Sigmoid colon (tissue), 7 donors: ENCODE results near the gene COL21A1. TPM values are rescaled to one million over a fixed set of nuclear protein-coding genes. Genes with fewer than 3 reads are reported as not detected.

Experiments
- DNase-seq: peaks from one replicate; pipeline ENCODE4 v3.0.0-alpha.2; 2019
- H3K27ac ChIP-seq, 4 donors: fragments of 200-600 bp; sonication (generic); one replicate each; pipeline ENCODE4 v1.5.1; 2016 to 2019; ENCODE audit warnings: mild to moderate bottlenecking in 1 of 4
- H3K27me3 ChIP-seq, 3 donors: fragments of 200-600 bp; sonication (generic); one replicate each; pipeline ENCODE4 v1.5.1; 2019; ENCODE audit warnings: mild to moderate bottlenecking in 1 of 3
- H3K36me3 ChIP-seq, 4 donors: fragments of 200-600 bp; sonication (generic); one replicate each; pipeline ENCODE4 v1.5.1; 2016 to 2019
- H3K4me1 ChIP-seq, 4 donors: fragments of 200-600 bp; sonication (generic); one replicate each; pipeline ENCODE4 v1.5.1; 2017 to 2019
- H3K4me3 ChIP-seq, 4 donors: fragments of 200-600 bp; sonication (generic); one replicate each; pipeline ENCODE4 v1.5.1; 2017 to 2019; ENCODE audit warnings: mild to moderate bottlenecking in 2 of 4, moderate library complexity in 1 of 4
- H3K9me3 ChIP-seq, 4 donors: fragments of 200-600 bp in 3 of 4; sonication (generic) in 3 of 4; one replicate each; pipeline versions ENCODE4 v1.5.1 to v1.6.1; 2013 to 2019
- CTCF ChIP-seq, 4 experiments: fragments of 450-650 bp in 3 of 4; fragments of 200-600 bp in 1 of 4; IDR thresholded peaks; one replicate each; pipeline ENCODE4 v1.5.1; 2016 to 2019; ENCODE audit warnings: antibody characterized with exemption in 4 of 4, mild to moderate bottlenecking in 3 of 4, moderate library complexity in 2 of 4
- EP300 ChIP-seq, 4 donors: sonication (generic); formaldehyde crosslinking; IDR thresholded peaks; one replicate each; pipeline ENCODE4 v1.6.1; 2017; ENCODE audit warnings: antibody characterized with exemption in 4 of 4
- POLR2A ChIP-seq, 2 donors: fragments of 450-650 bp; IDR thresholded peaks; one replicate each; pipeline ENCODE4 v1.6.1; 2016; ENCODE audit warnings: antibody characterized with exemption in 2 of 2, mild to moderate bottlenecking in 2 of 2, moderate library complexity in 2 of 2
- POLR2AphosphoS5 ChIP-seq, 4 donors: sonication (generic); formaldehyde crosslinking; IDR thresholded peaks; one replicate each; pipeline ENCODE4 v1.6.1; 2017; ENCODE audit warnings: antibody characterized with exemption in 4 of 4
- WGBS, 2 donors: extraction: QIAGEN DNeasy Blood & Tissue Kit; methylation state at CpG; one replicate each; pipeline ENCODE4 v1.1.7; 2013; 5-methylcytosine and 5-hydroxymethylcytosine counted together
- intact Hi-C: fragments of 100-400 bp; cut with DNase I; formaldehyde crosslinking; loops from one replicate; pipeline ENCODE4 v1.15.1; 2023
- polyA plus RNA-seq, 3 donors: library from polyadenylated mRNA; stranded (reverse); fragments of 200-250 nt; gene quantifications; one replicate each; pipeline ENCODE4 v1.2.3, GENCODE V29; 2013
- total RNA-seq, 4 donors: library from RNA; depleted of rRNA; stranded (reverse); fragments of >200 nt; gene quantifications; one replicate each; pipeline ENCODE4 v1.1.0, GENCODE V29; 2016
- donor health status: healthy with polysubstance abuse.
- donor health status: Bipolar disorder and iron deficiency.
- donor health status: healthy.

Gene COL21A1
- total and polyA plus RNA-seq, 7 donors, result 1.9 to 110 (median 35.2) TPM; not detected in 2

- intact Hi-C loops, result no loop called here
- WGBS, 2 donors, result 87 to 91% methylated on average over 1 of the region's 1 CpG
- TF ChIP-seq POLR2AphosphoS5 (IDR thresholded peaks at IDR 0.05), result no peak
- TF ChIP-seq EP300 (IDR thresholded peaks at IDR 0.05), result no peak
- no peak for TF ChIP-seq POLR2A (IDR thresholded peaks at IDR 0.05)
- no peak for TF ChIP-seq CTCF (IDR thresholded peaks at IDR 0.05)
- H3K9me3 ChIP-seq, result no peaks in the 10 kb centered on the region
- H3K27ac ChIP-seq, result no peak overlapping the region
- no peak overlapping the region for H3K4me3 ChIP-seq
- no peaks in the 10 kb centered on the region for H3K36me3 ChIP-seq
- no peaks in the 10 kb centered on the region for H3K27me3 ChIP-seq
- peaks cover 0 to 5% (median 0%) of the 10 kb centered on the region in 4 donors for H3K4me1 ChIP-seq
- no peak for DNase-seq
Observed at GRCh38 chr6:56162081-56162480, 85.3 kb downstream of the COL21A1 start.

- intact Hi-C loops, result no loop called here
- WGBS, 2 donors, result 76% methylated on average over 2 of the region's 2 CpGs
- no peak for TF ChIP-seq CTCF (IDR thresholded peaks at IDR 0.05)
- TF ChIP-seq POLR2A (IDR thresholded peaks at IDR 0.05), result no peak
- TF ChIP-seq POLR2AphosphoS5 (IDR thresholded peaks at IDR 0.05), result no peak
- no peak for TF ChIP-seq EP300 (IDR thresholded peaks at IDR 0.05)
- H3K27ac ChIP-seq, result no peak overlapping the region
- no peak for DNase-seq
- no peak overlapping the region for H3K4me3 ChIP-seq
- H3K36me3 ChIP-seq, result peaks cover 0 to 10% (median 0%) of the 10 kb centered on the region in 4 donors
- no peaks in the 10 kb centered on the region for H3K9me3 ChIP-seq
- H3K4me1 ChIP-seq, result no peaks in the 10 kb centered on the region
- no peaks in the 10 kb centered on the region for H3K27me3 ChIP-seq
Observed at GRCh38 chr6:56160489-56160888, 86.9 kb downstream of the COL21A1 start.

- no peak for DNase-seq
- Histone ChIP-seq H3K27ac (no peak overlapping the region), H3K36me3 (peaks cover 0 to 21% (median 0%) of the 10 kb centered on the region in 4 donors), H3K4me3 (no peak overlapping the region), H3K27me3 (no peaks in the 10 kb centered on the region), H3K9me3 (peaks cover 0 to 7% (median 4%) of the 10 kb centered on the region in 4 donors), H3K4me1 (no peaks in the 10 kb centered on the region)
- TF ChIP-seq CTCF (IDR thresholded peaks at IDR 0.05), result no peak
- no peak for TF ChIP-seq POLR2AphosphoS5 (IDR thresholded peaks at IDR 0.05)
- TF ChIP-seq EP300 (IDR thresholded peaks at IDR 0.05), result no peak
- no peak for TF ChIP-seq POLR2A (IDR thresholded peaks at IDR 0.05)
- 91 to 92% methylated on average over 2 of the region's 2 CpGs for WGBS, 2 donors
- intact Hi-C loops, result no loop called here
Observed at GRCh38 chr6:56158571-56158970, 88.8 kb downstream of the COL21A1 start.

GRCh38 chr6:56156643-56157042 lies 90.7 kb downstream of the COL21A1 start:
- Histone ChIP-seq H3K4me3 (no peak overlapping the region), H3K27me3 (no peaks in the 10 kb centered on the region), H3K4me1 (no peaks in the 10 kb centered on the region), H3K27ac (no peak overlapping the region), H3K9me3 (peaks cover 0 to 7% (median 4%) of the 10 kb centered on the region in 4 donors), H3K36me3 (peaks cover 0 to 26% (median 0%) of the 10 kb centered on the region in 4 donors)
- intact Hi-C loops, result no loop called here
- TF ChIP-seq CTCF (IDR thresholded peaks at IDR 0.05) (no peak), POLR2AphosphoS5 (IDR thresholded peaks at IDR 0.05) (no peak), EP300 (IDR thresholded peaks at IDR 0.05) (no peak), POLR2A (IDR thresholded peaks at IDR 0.05) (no peak)
- WGBS, 2 donors, result 35 to 66% methylated on average over 2 of the region's 2 CpGs
- DNase-seq, result no peak

- 25 to 60% methylated on average over 4 of the region's 4 CpGs for whole genome bisulfite sequencing, 2 donors
- H3K27me3 ChIP-seq, result no peaks in the 10 kb centered on the region
Observed at GRCh38 chr6:56155634-56156141, 91.7 kb downstream of the COL21A1 start.

More at GRCh38 chr6:56155634-56156141, 91.7 kb downstream of the COL21A1 start:
- intact Hi-C loops, result no loop called here
- H3K36me3 ChIP-seq, result peaks cover 0 to 26% (median 0%) of the 10 kb centered on the region in 4 donors
- H3K4me1 ChIP-seq, result no peaks in the 10 kb centered on the region
- DNase-seq, result no peak
- no peak overlapping the region for H3K27ac ChIP-seq
- H3K9me3 ChIP-seq, result peaks cover 0 to 7% (median 4%) of the 10 kb centered on the region in 4 donors
- H3K4me3 ChIP-seq, result no peak overlapping the region
- TF ChIP-seq EP300 (IDR thresholded peaks at IDR 0.05) (no peak), POLR2AphosphoS5 (IDR thresholded peaks at IDR 0.05) (no peak), CTCF (IDR thresholded peaks at IDR 0.05) (no peak), POLR2A (IDR thresholded peaks at IDR 0.05) (no peak)
